HG02884 (cell line): ENCODE data around the gene SCN1B.
"Not testable (repeated sequence)": the region's sequence is repeated elsewhere in the genome, so short reads cannot be mapped to it uniquely, and the experiment has no call there.

Experiments used
- ATAC-seq: cut with Tn5 transposase; IDR thresholded peaks from one replicate; pipeline ENCODE4 v1.9.1; 2021; ENCODE audit warnings: mild to moderate bottlenecking, moderate library complexity; ENCODE audit not compliant: unreplicated experiment

SCN1B gene

DNA sequence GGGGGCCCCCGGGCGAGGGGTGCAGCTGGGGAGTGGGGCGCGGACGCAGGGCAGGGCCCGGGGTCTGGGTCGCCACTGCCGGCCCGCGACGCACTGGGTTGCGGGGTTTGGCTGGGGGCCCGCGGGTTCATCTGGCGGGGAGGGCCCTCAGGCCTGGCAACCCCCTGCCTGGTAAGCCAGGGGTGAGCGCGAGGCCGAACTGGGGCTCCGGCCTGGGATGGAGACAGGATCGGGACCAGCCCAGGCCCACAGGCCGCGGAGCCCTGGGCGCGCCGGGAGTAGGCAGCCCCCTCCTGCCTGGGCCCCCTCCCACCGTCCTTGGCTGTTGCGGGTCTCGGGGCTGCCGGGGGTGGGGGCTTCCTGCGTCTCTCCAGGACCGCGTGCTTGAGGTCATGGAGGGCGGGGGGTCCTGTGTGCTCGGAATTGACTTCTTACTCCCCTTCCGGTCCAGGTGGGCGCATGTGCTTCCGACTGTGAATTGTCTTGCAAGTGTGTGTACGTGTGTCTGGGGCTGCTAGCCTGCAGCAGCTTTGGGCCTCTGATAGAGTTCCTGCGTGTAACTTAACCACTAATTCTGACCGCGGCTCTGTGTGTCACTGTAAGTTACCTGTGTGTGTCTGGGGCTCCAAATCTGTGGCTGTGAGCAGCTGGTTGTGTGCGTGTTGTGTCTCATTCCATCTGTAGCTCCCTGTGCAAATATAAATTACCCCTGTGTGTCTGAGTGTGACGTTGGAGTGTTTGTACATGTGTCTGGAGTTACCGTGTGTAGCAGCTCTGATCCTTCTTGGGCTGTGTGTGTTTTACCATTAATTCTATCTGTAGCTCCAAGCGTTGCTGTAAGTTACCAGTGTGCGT, 29.4 kb upstream of the SCN1B start:
- ATAC-seq, result no peak

GRCh38 chr19:35002037-35002535, 28.2 kb upstream of the SCN1B start:
- no peak for ATAC-seq

DNA sequence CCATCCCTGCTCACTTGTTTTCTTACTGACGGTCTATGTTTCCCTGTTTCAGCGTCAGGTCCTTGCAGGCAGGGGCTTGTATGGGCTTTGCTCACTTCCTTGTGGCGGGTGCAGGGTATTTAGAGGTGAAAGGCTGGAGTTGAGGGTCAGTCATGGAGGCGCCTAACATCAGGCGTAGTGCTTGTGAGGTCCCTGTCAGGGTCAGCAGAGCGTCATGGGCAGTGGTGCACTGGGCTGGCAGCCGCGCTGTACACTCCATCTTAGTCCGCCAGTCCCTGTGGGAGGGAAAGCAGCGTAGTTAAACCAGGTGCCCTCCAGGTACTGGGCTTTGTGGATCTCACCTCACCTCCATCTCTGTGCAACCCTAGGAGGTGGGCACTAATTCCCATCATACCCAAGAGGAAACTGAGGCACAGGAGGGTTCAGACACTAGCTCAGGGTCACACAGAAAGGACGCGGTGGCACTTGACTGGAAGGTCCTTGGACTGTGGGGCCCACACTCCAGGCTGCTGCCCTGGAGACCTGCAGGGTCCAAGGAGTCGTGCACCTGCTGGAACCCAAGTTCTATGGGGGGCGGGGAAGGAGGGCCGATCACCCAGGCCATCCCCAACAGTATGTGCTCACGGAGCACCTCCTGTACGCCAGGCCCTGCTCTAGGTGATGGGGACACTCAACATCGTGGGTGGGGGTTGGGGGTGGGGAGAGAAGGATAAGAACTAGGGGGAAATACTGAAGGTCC, 25.6 kb upstream of the SCN1B start:
- no peak for ATAC-seq

GRCh38 chr19:35005256-35005977, 24.9 kb upstream of the SCN1B start:
- ATAC-seq, result no peak

DNA sequence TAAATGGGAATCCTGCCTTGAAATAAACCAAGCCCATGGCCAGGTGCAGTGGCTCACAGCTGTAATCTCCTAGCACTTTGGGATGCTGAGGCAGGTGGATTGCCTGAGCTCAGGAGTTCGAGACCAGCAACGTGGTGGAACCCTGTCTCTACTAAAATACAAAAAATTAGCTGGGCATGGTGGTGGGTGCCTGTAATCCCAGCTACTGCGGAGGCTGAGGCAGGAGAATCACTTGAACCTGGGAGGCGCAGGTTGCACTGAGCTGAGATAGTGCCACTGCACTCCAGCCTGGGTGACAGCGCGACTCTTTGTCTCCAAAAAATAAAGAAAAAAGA, 24.3 kb upstream of the SCN1B start:
- not testable (repeated sequence) for ATAC-seq

- no peak for ATAC-seq
Measured at GRCh38 chr19:35006342-35006998, 23.8 kb upstream of the SCN1B start.

GRCh38 chr19:35006999-35007365, 23.3 kb upstream of the SCN1B start:
- ATAC-seq, result no peak

DNA sequence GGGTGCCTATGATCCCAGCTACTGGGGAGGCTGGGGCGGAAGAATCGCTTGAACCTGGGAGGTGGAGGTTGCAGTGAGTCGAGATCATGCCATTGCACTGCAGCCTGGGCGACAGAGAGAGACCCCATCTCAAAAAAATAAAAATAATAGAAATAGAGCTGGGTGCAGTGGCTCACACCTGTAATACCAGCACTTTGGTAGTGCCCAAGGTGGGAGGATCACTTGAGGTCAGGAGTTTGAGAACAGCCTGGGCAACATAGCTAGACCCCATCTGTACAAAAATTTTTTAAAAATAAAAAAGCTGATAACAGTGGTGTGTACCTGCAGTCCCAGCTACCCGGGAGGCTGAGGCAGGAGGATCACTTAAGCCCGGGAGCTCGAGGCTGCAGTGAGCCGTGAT, 22.8 kb upstream of the SCN1B start:
- not testable (repeated sequence) for ATAC-seq

- no peak for ATAC-seq
Measured at GRCh38 chr19:35008891-35009341, 21.4 kb upstream of the SCN1B start.

GRCh38 chr19:35009424-35010415, 20.6 kb upstream of the SCN1B start:
- ATAC-seq, result no peak

- no peak for ATAC-seq
Measured at GRCh38 chr19:35011091-35011689, 19.1 kb upstream of the SCN1B start.

- ATAC-seq, result no peak
Measured at GRCh38 chr19:35011737-35012682, 18.3 kb upstream of the SCN1B start.

GRCh38 chr19:35013041-35013819, 17.0 kb upstream of the SCN1B start:
- ATAC-seq, result no peak

DNA sequence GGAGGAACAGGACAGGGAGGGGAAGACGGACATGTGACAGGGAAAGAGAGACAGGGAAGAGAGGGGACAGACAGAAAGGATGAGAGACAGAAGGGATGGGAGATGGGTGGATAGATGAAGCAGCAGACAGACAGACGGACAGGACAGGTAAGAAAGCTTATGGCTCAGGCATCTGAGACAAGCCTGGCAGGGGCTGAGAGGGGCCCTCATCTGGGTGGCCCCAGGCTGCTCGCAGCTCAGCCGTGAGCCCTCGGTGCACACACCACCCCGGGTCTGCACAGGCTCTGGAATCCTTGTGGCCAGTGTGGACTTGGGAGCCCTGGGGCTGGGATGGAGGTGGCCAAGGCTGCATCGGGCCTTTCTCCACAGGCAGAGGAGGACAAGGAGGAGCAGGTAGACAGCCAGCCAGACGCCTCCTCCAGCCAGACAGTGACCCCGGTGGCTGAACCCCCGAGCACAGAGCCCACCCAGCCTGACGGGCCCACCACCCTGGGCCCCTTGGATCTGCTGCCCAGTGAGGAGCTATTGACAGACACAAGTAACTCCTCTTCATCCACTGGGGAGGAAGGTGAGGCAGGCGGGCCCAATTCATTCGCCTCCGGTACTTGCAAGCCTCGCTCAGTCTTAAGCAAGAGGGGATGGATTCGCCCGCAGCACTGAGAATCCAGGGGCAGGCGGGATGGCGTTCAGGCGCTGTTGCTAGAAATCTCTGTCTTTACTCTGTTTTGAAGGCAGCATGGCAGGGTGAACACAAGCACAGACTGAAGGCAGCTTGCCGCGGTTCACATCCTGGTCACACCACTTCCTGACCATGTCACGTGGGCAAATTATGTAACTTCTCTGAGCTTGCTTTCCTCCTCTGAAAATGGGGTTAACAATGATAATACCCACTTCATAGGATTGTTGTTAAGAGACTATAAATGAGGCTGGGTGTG, 16.2 kb upstream of the SCN1B start:
- ATAC-seq, result no peak

- not testable (repeated sequence) for ATAC-seq
Measured at GRCh38 chr19:35014774-35015173, 15.5 kb upstream of the SCN1B start.

- ATAC-seq, result no peak
Measured at GRCh38 chr19:35015270-35015953, 14.9 kb upstream of the SCN1B start.
